Parathyroid adenoma (tissue), 2 donors: Measurements from ENCODE around the gene ANTXR1.

ENCODE experiments used
- H2AFZ ChIP-seq: fragments of 300-600 bp; sonication (generic); one replicate; pipeline ENCODE4 v1.7.0; 2017; ENCODE audit warnings: antibody characterized with exemption, mild to moderate bottlenecking
- H3K27ac ChIP-seq: fragments of 300-600 bp; sonication (generic); one replicate; pipeline ENCODE4 v1.7.0; 2017
- H3K27me3 ChIP-seq: fragments of 300-600 bp; sonication (generic); one replicate; pipeline ENCODE4 v1.7.0; 2017; ENCODE audit warnings: low read length; ENCODE audit not compliant: control insufficient read depth, insufficient read depth
- H3K36me3 ChIP-seq: fragments of 300-600 bp; sonication (generic); one replicate; pipeline ENCODE4 v1.7.0; 2017; ENCODE audit warnings: low read length; ENCODE audit not compliant: control insufficient read depth, insufficient read depth
- H3K4me1 ChIP-seq: fragments of 300-600 bp; sonication (generic); one replicate; pipeline ENCODE4 v1.7.0; 2017; ENCODE audit warnings: control low read depth
- H3K4me2 ChIP-seq: fragments of 300-600 bp; sonication (generic); one replicate; pipeline ENCODE4 v1.7.0; 2017; ENCODE audit warnings: low read length
- H3K4me3 ChIP-seq: fragments of 300-600 bp; sonication (generic); one replicate; pipeline ENCODE4 v1.7.0; 2017; ENCODE audit warnings: low read depth, low read length
- H3K79me2 ChIP-seq: fragments of 300-600 bp; sonication (generic); one replicate; pipeline ENCODE4 v1.7.0; 2017; ENCODE audit warnings: control low read depth
- H3K9ac ChIP-seq: fragments of 300-600 bp; sonication (generic); one replicate; pipeline ENCODE4 v1.7.0; 2017; ENCODE audit warnings: mild to moderate bottlenecking
- H3K9me3 ChIP-seq: fragments of 300-600 bp; sonication (generic); one replicate; pipeline ENCODE4 v1.7.0; 2017; ENCODE audit warnings: low read length; ENCODE audit not compliant: control insufficient read depth
- TF ChIP-seq, protein P1 (sequence below): fragments of 300-600 bp; sonication (generic); IDR thresholded peaks from one replicate; pipeline ENCODE4 v1.7.0; 2017; ENCODE audit warnings: antibody characterized with exemption, mild to moderate bottlenecking
- donor health status: primary hyperparathyroidism.

Gene ANTXR1

DNA sequence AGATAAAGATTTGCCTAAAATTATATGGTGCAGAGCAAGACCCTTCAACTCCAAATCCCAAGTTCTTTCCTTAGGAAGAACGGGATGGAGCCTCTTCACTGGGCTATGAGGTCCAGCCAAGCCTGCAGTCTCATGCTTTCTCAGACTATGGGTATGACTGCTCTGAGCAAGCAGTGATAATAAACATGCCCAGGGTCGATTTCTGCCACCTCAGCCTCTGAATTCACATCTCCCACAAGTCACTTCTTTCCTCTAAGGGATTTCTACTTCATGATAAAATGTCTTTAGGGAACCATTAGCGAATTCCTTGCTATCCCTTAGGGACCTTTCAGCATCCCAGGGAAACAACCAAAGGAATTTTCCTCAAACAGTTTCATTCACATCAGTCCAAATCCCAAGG lies 279.3 kb downstream of the ANTXR1 start:
- Histone ChIP-seq H3K79me2 (no peaks in the 10 kb centered on the region), H3K9me3 (no peaks in the 10 kb centered on the region), H3K4me3 (no peak overlapping the region), H3K4me2 (no peak overlapping the region), H3K27me3 (no peaks in the 10 kb centered on the region), H3K4me1 (peaks cover 10% of the 10 kb centered on the region), H3K9ac (no peak overlapping the region), H2AFZ (no peak overlapping the region), H3K36me3 (no peaks in the 10 kb centered on the region), H3K27ac (no peak overlapping the region)
- TF ChIP-seq, protein P1, sequence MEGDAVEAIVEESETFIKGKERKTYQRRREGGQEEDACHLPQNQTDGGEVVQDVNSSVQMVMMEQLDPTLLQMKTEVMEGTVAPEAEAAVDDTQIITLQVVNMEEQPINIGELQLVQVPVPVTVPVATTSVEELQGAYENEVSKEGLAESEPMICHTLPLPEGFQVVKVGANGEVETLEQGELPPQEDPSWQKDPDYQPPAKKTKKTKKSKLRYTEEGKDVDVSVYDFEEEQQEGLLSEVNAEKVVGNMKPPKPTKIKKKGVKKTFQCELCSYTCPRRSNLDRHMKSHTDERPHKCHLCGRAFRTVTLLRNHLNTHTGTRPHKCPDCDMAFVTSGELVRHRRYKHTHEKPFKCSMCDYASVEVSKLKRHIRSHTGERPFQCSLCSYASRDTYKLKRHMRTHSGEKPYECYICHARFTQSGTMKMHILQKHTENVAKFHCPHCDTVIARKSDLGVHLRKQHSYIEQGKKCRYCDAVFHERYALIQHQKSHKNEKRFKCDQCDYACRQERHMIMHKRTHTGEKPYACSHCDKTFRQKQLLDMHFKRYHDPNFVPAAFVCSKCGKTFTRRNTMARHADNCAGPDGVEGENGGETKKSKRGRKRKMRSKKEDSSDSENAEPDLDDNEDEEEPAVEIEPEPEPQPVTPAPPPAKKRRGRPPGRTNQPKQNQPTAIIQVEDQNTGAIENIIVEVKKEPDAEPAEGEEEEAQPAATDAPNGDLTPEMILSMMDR: no peak

DNA sequence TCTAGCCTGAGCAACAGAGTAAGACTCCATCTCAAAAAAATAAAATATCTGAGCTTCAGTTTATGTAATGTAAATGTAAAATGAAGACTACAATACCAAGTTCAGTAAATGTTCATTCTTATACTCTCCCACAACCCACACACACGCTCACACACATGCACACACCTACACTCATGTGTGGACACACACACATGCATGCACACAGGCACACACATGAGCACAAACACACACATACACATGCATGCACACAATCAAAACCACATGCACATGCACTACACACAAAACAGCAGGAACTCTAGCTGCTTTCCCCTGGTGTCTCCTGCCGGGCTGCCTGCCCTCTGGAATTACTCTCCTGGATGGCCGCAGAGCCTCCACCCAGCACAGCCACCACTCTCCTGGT lies 283.4 kb downstream of the ANTXR1 start:
- TF ChIP-seq, protein P1: no peak
- H3K79me2 ChIP-seq: no peaks in the 10 kb centered on the region
- no peaks in the 10 kb centered on the region for H3K27me3 ChIP-seq
- peaks cover 16% of the 10 kb centered on the region for H3K4me1 ChIP-seq
- H3K27ac ChIP-seq: no peak overlapping the region
- H3K36me3 ChIP-seq: no peaks in the 10 kb centered on the region
- no peak overlapping the region for H2AFZ ChIP-seq
- H3K4me3 ChIP-seq: no peak overlapping the region
- H3K9ac ChIP-seq: no peak overlapping the region
- no peaks in the 10 kb centered on the region for H3K9me3 ChIP-seq
- H3K4me2 ChIP-seq: no peak overlapping the region

DNA sequence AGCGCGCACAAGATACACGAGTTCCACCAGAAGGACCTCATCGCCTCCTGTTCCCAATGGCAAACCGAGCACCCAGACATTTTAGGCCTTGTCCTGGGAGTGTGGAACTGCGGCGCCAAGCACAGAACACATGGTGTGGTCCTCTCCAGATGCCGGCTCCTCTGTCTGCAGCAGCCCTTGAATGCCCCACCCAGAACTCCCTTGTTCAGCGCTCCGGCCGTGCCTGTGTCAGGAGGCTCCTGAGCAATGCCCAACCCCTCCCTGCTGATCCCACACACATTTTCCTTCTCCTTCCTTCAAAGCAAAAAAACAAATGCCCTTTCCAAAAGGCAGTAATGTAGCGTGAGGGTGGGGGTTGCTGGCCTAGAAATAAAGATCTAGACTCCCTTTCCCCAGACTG lies 284.2 kb downstream of the ANTXR1 start:
- TF ChIP-seq, protein P1: no peak
- H3K36me3 ChIP-seq: no peaks in the 10 kb centered on the region
- no peak overlapping the region for H3K9ac ChIP-seq
- no peak overlapping the region for H3K4me3 ChIP-seq
- H3K79me2 ChIP-seq: no peaks in the 10 kb centered on the region
- peaks cover 16% of the 10 kb centered on the region for H3K4me1 ChIP-seq
- H3K4me2 ChIP-seq: no peak overlapping the region
- peak overlapping the region; percentile 13 for H2AFZ ChIP-seq
- no peaks in the 10 kb centered on the region for H3K27me3 ChIP-seq
- H3K27ac ChIP-seq: no peak overlapping the region
- H3K9me3 ChIP-seq: no peaks in the 10 kb centered on the region

DNA sequence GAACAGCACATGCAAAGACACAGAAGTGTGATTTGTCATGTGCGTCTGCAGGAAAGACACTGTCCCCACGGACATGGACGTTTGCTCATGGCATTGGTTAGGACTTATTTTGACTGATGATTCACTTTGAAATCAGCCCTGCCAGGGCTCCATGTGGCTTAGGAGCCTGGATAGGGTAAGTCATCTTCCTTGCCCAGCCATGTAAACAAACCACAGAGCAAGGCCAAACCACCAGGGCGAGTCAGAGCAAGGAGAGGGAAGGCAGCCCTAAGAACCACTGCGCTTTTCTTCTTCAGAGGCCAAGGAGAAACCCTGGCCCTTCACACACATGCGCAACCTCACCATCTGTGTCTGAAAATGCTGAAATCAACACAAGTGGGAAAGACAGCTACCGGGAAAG lies 285.3 kb downstream of the ANTXR1 start:
- Histone ChIP-seq H3K4me2 (no peak overlapping the region), H3K27ac (no peak overlapping the region), H3K36me3 (no peaks in the 10 kb centered on the region), H3K9me3 (no peaks in the 10 kb centered on the region), H2AFZ (peak overlapping the region; percentile 83), H3K27me3 (no peaks in the 10 kb centered on the region), H3K4me1 (peaks cover 16% of the 10 kb centered on the region), H3K4me3 (no peak overlapping the region), H3K79me2 (no peaks in the 10 kb centered on the region), H3K9ac (no peak overlapping the region)
- TF ChIP-seq, protein P1: no peak

DNA sequence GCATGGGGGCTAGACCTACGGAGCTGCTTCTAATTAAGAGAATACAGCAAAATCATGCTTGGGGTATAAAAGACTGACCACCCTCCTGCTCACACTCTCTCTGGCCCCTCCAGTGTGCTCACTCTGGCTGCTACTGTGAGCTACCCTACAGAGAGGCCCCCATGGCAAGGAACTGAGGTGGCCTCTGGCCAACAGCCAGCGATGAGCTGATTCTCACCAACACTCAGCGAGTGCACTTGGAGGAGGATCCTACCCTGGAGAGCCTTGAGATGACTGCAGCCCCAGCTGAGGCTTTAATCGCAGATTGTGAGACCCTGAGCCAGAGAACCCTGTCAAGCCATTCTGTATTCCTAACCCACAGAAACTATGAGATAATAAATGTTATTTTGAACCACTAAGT lies 285.9 kb downstream of the ANTXR1 start:
- H3K4me1 ChIP-seq: peaks cover 16% of the 10 kb centered on the region
- TF ChIP-seq, protein P1: no peak
- no peak overlapping the region for H3K27ac ChIP-seq
- H3K36me3 ChIP-seq: no peaks in the 10 kb centered on the region
- no peaks in the 10 kb centered on the region for H3K9me3 ChIP-seq
- no peak overlapping the region for H3K4me2 ChIP-seq
- no peaks in the 10 kb centered on the region for H3K27me3 ChIP-seq
- H3K4me3 ChIP-seq: no peak overlapping the region
- no peak overlapping the region for H3K9ac ChIP-seq
- H2AFZ ChIP-seq: peak overlapping the region; percentile 83
- H3K79me2 ChIP-seq: no peaks in the 10 kb centered on the region
